DND-41 (cell line): Measurements from ENCODE around the gene PATL1.

ENCODE experiments used
- EZH2 ChIP-seq: IDR thresholded peaks from 3 replicates; pipeline ENCODE4 v1.6.1; 2012; ENCODE audit warnings: borderline replicate concordance, low read depth, mild to moderate bottlenecking, moderate library complexity, low read length, inconsistent platforms; ENCODE audit not compliant: severe bottlenecking
- TF ChIP-seq, protein P1 (sequence below): IDR thresholded peaks from 2 replicates; pipeline ENCODE4 v1.5.1; 2012; ENCODE audit warnings: borderline replicate concordance, low read length, moderate library complexity, mild to moderate bottlenecking; ENCODE audit not compliant: poor library complexity, severe bottlenecking; ENCODE audit errors: extremely low read depth

DNA sequence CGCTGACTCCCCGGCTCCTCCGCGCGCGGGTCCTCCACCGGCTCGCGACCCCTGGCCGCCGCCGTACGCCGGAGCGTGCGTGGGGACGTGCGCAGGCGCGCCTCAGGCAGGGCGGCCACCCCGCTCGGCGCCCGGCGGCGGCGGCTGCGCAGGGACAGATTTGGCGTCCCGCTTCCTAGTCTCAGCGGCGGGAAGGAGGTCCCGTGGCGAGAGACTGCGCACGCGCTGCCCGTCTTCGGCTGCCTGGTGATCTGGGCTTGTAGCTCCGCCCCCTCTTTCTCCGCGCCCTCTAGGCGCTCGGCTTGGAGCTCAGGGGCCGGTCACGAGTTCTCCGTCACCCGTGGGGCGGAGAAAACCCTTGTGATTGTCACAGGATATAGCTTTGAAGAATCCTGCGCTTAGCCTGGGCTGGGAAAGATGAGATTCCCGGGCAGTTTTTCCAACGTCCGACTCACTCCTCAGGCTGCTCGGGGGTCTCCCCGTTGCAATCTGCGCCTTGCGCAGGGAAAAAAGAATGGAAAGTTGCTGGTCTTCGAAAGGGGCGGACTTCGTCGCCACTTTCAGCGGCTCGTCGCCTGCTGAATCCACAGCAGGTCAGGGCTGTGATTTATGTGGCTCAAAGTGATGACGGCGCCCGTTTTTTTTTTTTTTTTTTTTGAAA lies at the start of gene PATL1:
- TF ChIP-seq, protein P1, sequence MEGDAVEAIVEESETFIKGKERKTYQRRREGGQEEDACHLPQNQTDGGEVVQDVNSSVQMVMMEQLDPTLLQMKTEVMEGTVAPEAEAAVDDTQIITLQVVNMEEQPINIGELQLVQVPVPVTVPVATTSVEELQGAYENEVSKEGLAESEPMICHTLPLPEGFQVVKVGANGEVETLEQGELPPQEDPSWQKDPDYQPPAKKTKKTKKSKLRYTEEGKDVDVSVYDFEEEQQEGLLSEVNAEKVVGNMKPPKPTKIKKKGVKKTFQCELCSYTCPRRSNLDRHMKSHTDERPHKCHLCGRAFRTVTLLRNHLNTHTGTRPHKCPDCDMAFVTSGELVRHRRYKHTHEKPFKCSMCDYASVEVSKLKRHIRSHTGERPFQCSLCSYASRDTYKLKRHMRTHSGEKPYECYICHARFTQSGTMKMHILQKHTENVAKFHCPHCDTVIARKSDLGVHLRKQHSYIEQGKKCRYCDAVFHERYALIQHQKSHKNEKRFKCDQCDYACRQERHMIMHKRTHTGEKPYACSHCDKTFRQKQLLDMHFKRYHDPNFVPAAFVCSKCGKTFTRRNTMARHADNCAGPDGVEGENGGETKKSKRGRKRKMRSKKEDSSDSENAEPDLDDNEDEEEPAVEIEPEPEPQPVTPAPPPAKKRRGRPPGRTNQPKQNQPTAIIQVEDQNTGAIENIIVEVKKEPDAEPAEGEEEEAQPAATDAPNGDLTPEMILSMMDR = no peak
- TF ChIP-seq EZH2 = no peak
